Measurements from ENCODE around the gene APOBEC3H. TPM values are rescaled to one million over a fixed set of nuclear protein-coding genes. Genes with fewer than 3 reads are reported as not detected.

APOBEC3H gene
- total and polyA plus RNA-seq, 9 of the 15 experiments (the other 6 are each of a cell fraction or from before 2014, with no cell fraction given): 0.10 to 0.21 TPM; not detected in 7

GRCh38 chr22:39108487-39108886 lies 11.4 kb downstream of the APOBEC3H start (continued):
- TF ChIP-seq NR1H2 (CRISPR knock-in tag; IDR thresholded peaks at IDR 0.05) (no peak), KLF6 (CRISPR knock-in tag; IDR thresholded peaks at IDR 0.05; ENCODE audit: borderline replicate concordance) (peak; percentile 95; the same call in 1 of the 2 replicates), ATF1 (CRISPR knock-in tag; IDR thresholded peaks at IDR 0.05) (no peak), ATF1 (tag; IDR thresholded peaks at IDR 0.05) (peak; percentile 49; the same call in 1 of the 2 replicates), ILK (tag; IDR thresholded peaks at IDR 0.05; ENCODE audit: borderline replicate concordance, low read depth) (peak; percentile 67; the same call in 1 of the 2 replicates), CC2D1A (IDR thresholded peaks at IDR 0.05) (no peak), ZNF354B (CRISPR knock-in tag; IDR thresholded peaks at IDR 0.05) (peak; percentile 72; the same call in 1 of the 2 replicates), MCM5 (IDR thresholded peaks at IDR 0.05; ENCODE audit: low read depth) (no peak), FOXP4 (CRISPR knock-in tag; IDR thresholded peaks at IDR 0.05; ENCODE audit: borderline replicate concordance) (no peak), CBX5 (IDR thresholded peaks at IDR 0.05; ENCODE audit: borderline replicate concordance, low read depth) (no peak), MYC (IDR thresholded peaks at IDR 0.05; ENCODE audit: low read depth, low read length) (no peak), MYC (CRISPR knock-in tag; IDR thresholded peaks at IDR 0.05; ENCODE audit: borderline replicate concordance, low read depth) (peak; percentile 84), XRCC3 (IDR thresholded peaks at IDR 0.05) (no peak), ZNF436 (CRISPR knock-in tag; IDR thresholded peaks at IDR 0.05) (no peak), NFXL1 (CRISPR knock-in tag; IDR thresholded peaks at IDR 0.05) (peak; percentile 79; the same call in 1 of the 2 replicates), RNF2 (IDR thresholded peaks at IDR 0.05) (no peak), EP300 (IDR thresholded peaks at IDR 0.05; ENCODE audit: low read length) (no peak), PTTG1 (tag; IDR thresholded peaks at IDR 0.05; ENCODE audit: low read depth) (peak; percentile 91), ZNF134 (CRISPR knock-in tag; conservative IDR thresholded peaks at IDR 0.05) (peak; percentile 54; the same call in 1 of the 2 replicates)
- TF ChIP-seq, protein P1, sequence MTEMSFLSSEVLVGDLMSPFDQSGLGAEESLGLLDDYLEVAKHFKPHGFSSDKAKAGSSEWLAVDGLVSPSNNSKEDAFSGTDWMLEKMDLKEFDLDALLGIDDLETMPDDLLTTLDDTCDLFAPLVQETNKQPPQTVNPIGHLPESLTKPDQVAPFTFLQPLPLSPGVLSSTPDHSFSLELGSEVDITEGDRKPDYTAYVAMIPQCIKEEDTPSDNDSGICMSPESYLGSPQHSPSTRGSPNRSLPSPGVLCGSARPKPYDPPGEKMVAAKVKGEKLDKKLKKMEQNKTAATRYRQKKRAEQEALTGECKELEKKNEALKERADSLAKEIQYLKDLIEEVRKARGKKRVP (CRISPR knock-in tag; IDR thresholded peaks at IDR 0.05): peak; percentile 69; the same call in 1 of the 2 replicates
- TF ChIP-seq, protein P2, sequence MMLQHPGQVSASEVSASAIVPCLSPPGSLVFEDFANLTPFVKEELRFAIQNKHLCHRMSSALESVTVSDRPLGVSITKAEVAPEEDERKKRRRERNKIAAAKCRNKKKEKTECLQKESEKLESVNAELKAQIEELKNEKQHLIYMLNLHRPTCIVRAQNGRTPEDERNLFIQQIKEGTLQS (IDR thresholded peaks at IDR 0.05): 0 out of 2 replicates have a peak, but pooled peaks have one; percentile 31
- TF ChIP-seq, protein P2 (CRISPR knock-in tag; conservative IDR thresholded peaks at IDR 0.05): no peak
- TF ChIP-seq, protein P3, sequence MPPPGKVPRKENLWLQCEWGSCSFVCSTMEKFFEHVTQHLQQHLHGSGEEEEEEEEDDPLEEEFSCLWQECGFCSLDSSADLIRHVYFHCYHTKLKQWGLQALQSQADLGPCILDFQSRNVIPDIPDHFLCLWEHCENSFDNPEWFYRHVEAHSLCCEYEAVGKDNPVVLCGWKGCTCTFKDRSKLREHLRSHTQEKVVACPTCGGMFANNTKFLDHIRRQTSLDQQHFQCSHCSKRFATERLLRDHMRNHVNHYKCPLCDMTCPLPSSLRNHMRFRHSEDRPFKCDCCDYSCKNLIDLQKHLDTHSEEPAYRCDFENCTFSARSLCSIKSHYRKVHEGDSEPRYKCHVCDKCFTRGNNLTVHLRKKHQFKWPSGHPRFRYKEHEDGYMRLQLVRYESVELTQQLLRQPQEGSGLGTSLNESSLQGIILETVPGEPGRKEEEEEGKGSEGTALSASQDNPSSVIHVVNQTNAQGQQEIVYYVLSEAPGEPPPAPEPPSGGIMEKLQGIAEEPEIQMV (tag; conservative IDR thresholded peaks at IDR 0.05; ENCODE audit: low read depth): peak; percentile 63; the same call in 1 of the 2 replicates
- TF ChIP-seq, protein P4, sequence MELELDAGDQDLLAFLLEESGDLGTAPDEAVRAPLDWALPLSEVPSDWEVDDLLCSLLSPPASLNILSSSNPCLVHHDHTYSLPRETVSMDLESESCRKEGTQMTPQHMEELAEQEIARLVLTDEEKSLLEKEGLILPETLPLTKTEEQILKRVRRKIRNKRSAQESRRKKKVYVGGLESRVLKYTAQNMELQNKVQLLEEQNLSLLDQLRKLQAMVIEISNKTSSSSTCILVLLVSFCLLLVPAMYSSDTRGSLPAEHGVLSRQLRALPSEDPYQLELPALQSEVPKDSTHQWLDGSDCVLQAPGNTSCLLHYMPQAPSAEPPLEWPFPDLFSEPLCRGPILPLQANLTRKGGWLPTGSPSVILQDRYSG (tag; conservative IDR thresholded peaks at IDR 0.05; ENCODE audit: low read depth): peak; percentile 94

Measured in K562 (cell line).